ENCODE data around the gene NOXO1.
A peak's percentile ranks its signal among the peaks of the same experiment; 100 is the strongest.
"Not testable (repeated sequence)": the region's sequence is repeated elsewhere in the genome, so short reads cannot be mapped to it uniquely, and the experiment has no call there.

The NOXO1 gene

DNA sequence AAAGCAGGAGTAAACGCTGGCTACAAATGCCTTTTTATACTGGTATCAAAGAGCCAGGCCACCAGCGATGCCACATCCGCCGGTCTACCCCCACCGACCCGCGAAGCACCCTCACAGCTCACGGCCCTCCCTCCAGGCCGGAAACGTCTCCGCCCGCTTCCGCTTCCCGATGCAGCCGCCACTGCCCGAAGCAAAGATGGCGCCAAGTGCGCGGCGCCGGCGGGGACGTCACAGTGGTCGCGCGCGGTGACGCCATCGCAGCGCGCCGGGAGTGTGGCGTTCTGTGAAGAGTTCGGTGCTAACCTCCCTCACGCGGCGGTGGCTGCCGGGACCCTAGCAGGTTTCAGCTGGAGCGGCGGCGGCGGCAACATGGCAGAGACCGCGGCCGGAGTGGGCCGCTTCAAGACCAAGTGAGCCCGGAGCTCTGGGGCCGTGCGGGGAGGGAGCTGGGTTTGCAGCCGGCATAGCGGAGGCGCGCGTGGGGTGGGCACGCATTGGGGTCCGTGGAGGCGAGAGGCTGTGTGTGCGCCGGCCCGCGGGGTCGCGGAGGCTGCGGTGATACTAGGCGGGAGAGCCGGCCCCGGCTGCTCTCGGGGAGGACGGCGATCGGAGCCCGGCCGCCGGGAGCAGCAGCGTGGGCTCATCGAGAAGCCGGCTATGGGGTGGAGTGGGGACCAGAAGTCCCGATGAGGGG, 9.3 kb downstream of the NOXO1 start, which contains the start of gene TBL3:
Gene TBL3, plus strand, starts transcription at position 258 of the 694 bp plus-strand sequence. Its CDS starts 112 bp downstream, at position 370.
- Histone ChIP-seq H3K27ac (ENCODE audit: low read length) (no peak within 1 kb of the TSS), H3K36me3 (ENCODE audit: control insufficient read depth, insufficient read depth, low read length) (peaks cover 24% of the 10 kb centered on the region), H3K9me3 (ENCODE audit: control insufficient read depth, insufficient read depth, low read length) (no peaks in the 10 kb centered on the region), H3K27me3 (ENCODE audit: control insufficient read depth, insufficient read depth, low read length) (no peaks in the 10 kb centered on the region), H3K4me3 (ENCODE audit: low read length) (peak within 1 kb of the TSS; percentile 90), H3K4me1 (ENCODE audit: control insufficient read depth, insufficient read depth, low read length) (peaks cover 5% of the 10 kb centered on the region)
- no CpG with 5 or more reads among the region's 78 CpGs for WGBS (ENCODE audit: insufficient coverage, insufficient read length)
- DNase-seq (ENCODE audit: low read depth, low spot score) = peak; percentile 83

DNA sequence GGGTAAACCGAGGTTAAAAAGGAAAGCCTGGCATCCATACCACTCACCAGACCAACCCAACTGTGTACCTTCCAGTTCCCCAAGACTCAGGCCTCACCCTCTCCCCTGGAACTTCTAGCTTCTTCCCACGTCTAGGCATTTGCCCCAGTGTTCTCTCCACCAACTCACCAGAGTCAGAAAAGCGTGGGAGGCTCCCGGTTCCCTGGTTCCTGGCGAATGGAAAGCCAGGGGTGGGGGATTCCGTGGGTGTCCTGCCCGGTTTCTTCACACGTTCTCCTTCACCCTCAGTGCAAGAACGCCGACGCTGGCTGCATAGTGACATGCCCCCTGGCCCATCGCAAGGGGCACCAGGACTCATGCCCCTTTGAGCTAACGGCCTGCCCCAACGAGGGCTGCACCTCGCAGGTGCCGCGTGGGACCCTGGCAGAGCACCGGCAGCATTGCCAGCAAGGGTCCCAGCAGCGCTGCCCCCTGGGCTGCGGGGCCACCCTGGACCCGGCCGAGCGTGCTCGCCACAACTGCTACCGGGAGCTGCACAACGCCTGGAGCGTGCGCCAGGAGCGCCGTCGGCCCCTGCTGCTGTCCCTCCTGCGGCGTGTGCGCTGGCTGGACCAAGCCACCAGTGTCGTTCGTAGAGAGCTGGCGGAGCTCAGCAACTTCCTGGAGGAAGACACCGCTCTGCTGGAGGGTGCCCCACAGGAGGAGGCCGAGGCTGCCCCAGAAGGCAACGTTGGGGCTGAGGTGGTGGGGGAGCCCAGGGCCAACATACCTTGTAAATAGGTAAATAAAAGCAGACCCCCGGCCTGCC, 12.9 kb downstream of the NOXO1 start:
- Histone ChIP-seq H3K9me3 (ENCODE audit: control insufficient read depth, insufficient read depth, low read length) (no peaks in the 10 kb centered on the region), H3K27me3 (ENCODE audit: control insufficient read depth, insufficient read depth, low read length) (no peaks in the 10 kb centered on the region), H3K36me3 (ENCODE audit: control insufficient read depth, insufficient read depth, low read length) (peaks cover 6% of the 10 kb centered on the region), H3K27ac (ENCODE audit: low read length) (no peak overlapping the region), H3K4me1 (ENCODE audit: control insufficient read depth, insufficient read depth, low read length) (peaks cover 5% of the 10 kb centered on the region), H3K4me3 (ENCODE audit: low read length) (no peak overlapping the region)
- no peak for DNase-seq (ENCODE audit: low read depth, low spot score)
- WGBS (ENCODE audit: insufficient coverage, insufficient read length) = no CpG with 5 or more reads among the region's 41 CpGs

DNA sequence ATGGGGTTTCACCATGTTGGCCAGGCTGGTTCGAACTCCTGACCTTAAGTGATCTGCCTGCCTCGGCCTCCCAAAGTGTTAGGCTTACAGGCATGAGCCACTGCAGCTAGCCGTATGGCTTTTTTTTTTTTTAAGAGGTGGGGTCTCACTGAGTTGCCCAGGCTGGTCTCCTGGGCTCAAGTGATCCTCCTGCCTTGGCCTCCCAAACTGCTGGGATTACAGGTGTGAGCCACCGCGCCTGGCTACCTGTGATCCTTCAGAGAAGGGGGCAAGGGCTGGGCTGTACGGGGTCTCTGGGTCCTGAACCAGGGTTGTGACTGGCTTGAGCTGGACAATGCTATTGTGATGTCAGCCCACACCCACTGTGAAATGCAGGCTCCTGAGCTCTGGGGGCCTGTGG, 14.8 kb downstream of the NOXO1 start, which contains the start of gene RNF151:
Gene RNF151, plus strand, starts transcription at position 397 of the 400 bp plus-strand sequence. CDS start 26 bp downstream, outside the sequence.
- no peaks in the 10 kb centered on the region for H3K27me3 ChIP-seq (ENCODE audit: control insufficient read depth, insufficient read depth, low read length)
- no CpG with 5 or more reads among the region's 6 CpGs for WGBS (ENCODE audit: insufficient coverage, insufficient read length)
- H3K36me3 ChIP-seq (ENCODE audit: control insufficient read depth, insufficient read depth, low read length) = peaks cover 18% of the 10 kb centered on the region
- 0 out of 2 replicates have a peak, but pooled peaks cover 2% of the 10 kb centered on the region for H3K4me1 ChIP-seq (ENCODE audit: control insufficient read depth, insufficient read depth, low read length)
- H3K27ac ChIP-seq (ENCODE audit: low read length) = no peak within 1 kb of the TSS
- peak within 1 kb of the TSS; percentile 92; the same call in 1 of the 2 replicates for H3K4me3 ChIP-seq (ENCODE audit: low read length)
- no peaks in the 10 kb centered on the region for H3K9me3 ChIP-seq (ENCODE audit: control insufficient read depth, insufficient read depth, low read length)
- DNase-seq (ENCODE audit: low read depth, low spot score) = no peak

DNA sequence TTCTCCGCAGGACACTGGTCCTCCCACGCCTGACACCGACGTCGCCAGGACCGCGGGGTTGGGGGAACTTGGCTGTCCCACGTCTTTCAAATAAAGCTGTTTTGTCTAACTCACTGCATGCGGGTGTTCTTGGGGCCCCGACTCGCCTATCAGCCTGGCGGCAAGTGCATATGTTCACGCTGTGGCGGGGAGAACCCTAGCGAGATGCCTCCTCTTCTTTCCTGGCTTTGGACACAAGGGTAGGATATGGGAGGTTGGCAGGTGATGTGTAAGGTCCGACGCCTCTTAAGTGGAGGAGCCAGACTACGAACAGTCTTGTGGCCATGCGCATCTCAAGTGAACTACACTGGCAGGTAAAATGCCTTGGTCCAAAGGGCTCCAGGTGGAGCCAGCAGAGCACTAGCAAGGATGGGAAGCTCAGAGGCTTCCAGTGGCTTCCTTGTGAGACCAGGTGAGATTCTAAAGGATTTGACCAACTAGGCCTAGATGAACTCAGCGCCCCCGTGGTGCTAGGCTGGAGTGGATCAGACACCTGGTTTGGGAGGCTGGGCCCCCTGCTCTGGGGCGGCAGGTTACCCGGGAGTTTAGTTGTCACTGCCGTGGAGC, 15.8 kb downstream of the NOXO1 start:
- peaks cover 18% of the 10 kb centered on the region for H3K36me3 ChIP-seq (ENCODE audit: control insufficient read depth, insufficient read depth, low read length)
- WGBS (ENCODE audit: insufficient coverage, insufficient read length) = no CpG with 5 or more reads among the region's 24 CpGs

DNA sequence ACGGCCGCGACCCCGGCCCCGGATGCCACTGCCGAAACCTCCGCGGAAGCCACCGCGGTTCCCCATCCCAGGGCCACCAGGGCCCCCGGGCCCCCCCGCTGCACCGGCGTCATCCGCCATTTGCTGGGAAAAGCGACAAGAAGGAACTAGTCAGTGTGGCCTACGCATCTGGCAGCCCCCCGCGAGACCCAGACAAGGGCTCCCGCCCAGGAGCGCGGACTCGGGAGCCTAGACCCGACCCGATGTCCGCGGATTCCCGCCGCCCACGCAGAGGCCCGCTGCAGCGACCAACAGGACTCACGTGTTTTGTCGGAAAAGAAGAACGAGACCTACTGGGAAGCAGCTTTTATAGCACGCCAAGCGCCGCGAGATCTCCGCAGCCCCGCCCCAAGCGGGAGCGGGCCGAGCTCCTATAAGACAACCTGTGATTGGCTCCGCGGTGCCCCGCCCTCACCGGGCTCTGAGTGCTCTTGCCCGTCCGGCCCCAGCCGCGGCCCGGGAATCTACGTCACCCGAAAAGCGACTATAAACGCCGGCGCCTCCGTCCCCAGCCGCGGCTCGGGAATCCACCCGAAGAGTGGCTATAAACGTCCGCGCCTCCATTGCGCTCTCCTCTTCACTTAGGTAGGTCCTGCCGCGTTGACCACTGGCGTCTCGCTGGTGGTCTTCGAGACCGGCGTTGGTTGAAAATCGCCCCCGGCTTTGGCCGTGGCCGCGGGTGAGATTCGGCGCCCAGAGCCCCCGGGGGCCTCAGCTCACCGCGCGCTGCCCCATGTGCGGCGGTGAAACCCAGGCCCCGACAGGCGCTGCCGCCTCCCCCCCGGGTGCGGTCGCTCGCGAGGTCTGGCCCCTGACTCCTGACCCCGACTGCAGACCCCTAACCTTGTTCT, 16.5 kb downstream of the NOXO1 start, which contains the start of gene RPS2:
Gene RPS2, minus strand, starts transcription at position 321 of the 890 bp plus-strand sequence. Its CDS starts 201 bp downstream, at position 120.
- Histone ChIP-seq H3K9me3 (ENCODE audit: control insufficient read depth, insufficient read depth, low read length) (no peaks in the 10 kb centered on the region), H3K27me3 (ENCODE audit: control insufficient read depth, insufficient read depth, low read length) (no peaks in the 10 kb centered on the region), H3K27ac (ENCODE audit: low read length) (no peak within 1 kb of the TSS), H3K4me3 (ENCODE audit: low read length) (peak within 1 kb of the TSS; percentile 92), H3K36me3 (ENCODE audit: control insufficient read depth, insufficient read depth, low read length) (peaks cover 18% of the 10 kb centered on the region), H3K4me1 (ENCODE audit: control insufficient read depth, insufficient read depth, low read length) (no peaks in the 10 kb centered on the region)
- no CpG with 5 or more reads among the region's 97 CpGs for WGBS (ENCODE audit: insufficient coverage, insufficient read length)
- peak; percentile 89 for DNase-seq (ENCODE audit: low read depth, low spot score)

More for the DNA sequence above, 15.8 kb downstream of the NOXO1 start:
- Histone ChIP-seq H3K27ac (ENCODE audit: low read length) (no peak overlapping the region), H3K4me3 (ENCODE audit: low read length) (peak overlapping the region; percentile 92), H3K4me1 (ENCODE audit: control insufficient read depth, insufficient read depth, low read length) (no peaks in the 10 kb centered on the region), H3K27me3 (ENCODE audit: control insufficient read depth, insufficient read depth, low read length) (no peaks in the 10 kb centered on the region), H3K9me3 (ENCODE audit: control insufficient read depth, insufficient read depth, low read length) (no peaks in the 10 kb centered on the region)
- no peak for DNase-seq (ENCODE audit: low read depth, low spot score)

DNA sequence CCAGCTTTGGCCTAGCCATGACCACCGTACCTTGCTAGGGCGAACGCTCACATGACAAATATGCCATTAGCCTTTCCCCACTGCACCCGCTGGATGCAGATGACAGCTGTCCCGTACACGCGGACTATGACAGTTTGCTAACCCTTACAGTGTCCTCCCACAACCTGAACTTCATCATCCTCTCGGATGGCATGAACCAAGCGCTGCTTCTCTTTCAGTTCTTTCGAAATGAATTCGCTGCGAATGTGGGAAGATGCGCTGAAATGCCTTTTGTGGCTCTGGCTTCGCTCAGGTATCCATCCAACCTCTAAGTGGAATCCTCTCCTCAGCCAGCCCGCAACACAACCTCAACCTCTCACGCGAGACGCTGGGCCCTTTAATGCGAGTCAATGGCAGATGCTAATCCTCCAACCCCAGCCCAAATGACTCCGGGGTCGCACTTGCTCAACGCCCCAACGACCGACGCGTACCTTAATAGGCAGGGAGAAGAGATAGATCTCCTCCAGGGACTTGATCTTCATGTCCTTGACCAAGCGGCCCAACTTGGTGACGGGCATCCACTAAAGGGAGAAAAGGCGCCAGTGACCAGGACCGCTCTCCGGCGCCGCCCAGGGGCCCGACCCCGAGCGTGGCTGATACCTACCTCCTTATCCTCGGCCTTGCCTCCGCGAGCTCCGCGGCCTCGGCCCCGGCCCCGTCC, 17.3 kb downstream of the NOXO1 start:
- no peaks in the 10 kb centered on the region for H3K27me3 ChIP-seq (ENCODE audit: control insufficient read depth, insufficient read depth, low read length)
- no peak overlapping the region for H3K27ac ChIP-seq (ENCODE audit: low read length)
- no peaks in the 10 kb centered on the region for H3K4me1 ChIP-seq (ENCODE audit: control insufficient read depth, insufficient read depth, low read length)
- no peaks in the 10 kb centered on the region for H3K9me3 ChIP-seq (ENCODE audit: control insufficient read depth, insufficient read depth, low read length)
- no CpG with 5 or more reads among the region's 44 CpGs for WGBS (ENCODE audit: insufficient coverage, insufficient read length)
- H3K36me3 ChIP-seq (ENCODE audit: control insufficient read depth, insufficient read depth, low read length) = peaks cover 18% of the 10 kb centered on the region
- DNase-seq (ENCODE audit: low read depth, low spot score) = no peak
- peak overlapping the region; percentile 74 for H3K4me3 ChIP-seq (ENCODE audit: low read length)

DNA sequence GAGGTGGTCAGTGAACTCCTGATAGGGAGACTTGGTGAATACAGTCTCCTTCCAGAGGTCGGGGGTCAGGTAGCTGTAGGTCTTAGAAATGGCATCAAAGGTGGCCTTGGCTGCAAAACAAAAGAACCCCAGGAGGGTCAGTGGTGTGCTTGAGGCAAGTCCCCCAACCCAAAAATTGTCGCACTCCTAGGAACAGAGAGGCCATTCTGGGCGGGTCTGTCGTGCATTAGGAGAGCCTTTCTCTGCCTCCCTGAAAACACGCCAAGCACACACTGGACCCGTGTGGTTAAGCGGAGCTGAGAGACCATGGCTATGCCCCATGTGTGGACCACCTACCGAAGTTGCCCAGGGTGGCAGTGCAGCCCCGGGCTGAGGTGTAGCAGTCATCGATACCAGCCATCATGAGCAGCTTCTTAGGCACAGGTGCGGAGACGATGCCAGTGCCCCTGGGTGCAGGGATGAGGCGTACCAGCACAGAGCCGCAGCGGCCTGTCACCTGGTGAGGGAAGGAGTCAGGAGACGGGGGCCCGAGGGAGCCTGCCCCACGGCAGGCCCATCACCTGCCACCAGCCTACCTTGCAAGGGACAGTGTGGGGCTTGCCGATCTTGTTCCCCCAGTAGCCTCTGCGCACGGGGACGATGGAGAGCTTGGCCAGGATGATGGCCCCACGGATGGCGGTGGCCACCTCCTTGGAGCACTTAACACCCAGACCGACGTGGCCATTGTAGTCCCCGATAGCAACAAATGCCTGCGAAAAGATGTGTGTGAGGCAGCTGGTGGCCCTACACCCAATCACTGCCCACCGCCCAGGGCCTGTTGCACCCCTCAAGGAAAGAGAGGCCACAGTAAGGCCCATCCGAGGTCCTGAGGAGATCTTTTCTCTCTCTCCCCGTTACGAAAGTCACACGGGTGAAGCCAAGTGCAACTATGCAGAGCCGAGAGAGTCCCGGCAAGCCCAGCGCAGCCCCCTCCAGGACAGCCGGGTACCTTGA, 18.8 kb downstream of the NOXO1 start:
- H3K27ac ChIP-seq (ENCODE audit: low read length); DNase-seq (ENCODE audit: low read depth, low spot score); H3K4me3 ChIP-seq (ENCODE audit: low read length); H3K4me1 ChIP-seq (ENCODE audit: control insufficient read depth, insufficient read depth, low read length); H3K27me3 ChIP-seq (ENCODE audit: control insufficient read depth, insufficient read depth, low read length); H3K9me3 ChIP-seq (ENCODE audit: control insufficient read depth, insufficient read depth, low read length): not testable (repeated sequence)
- peaks cover 18% of the 10 kb centered on the region; the same call in 1 of the 2 replicates for H3K36me3 ChIP-seq (ENCODE audit: control insufficient read depth, insufficient read depth, low read length)
- WGBS (ENCODE audit: insufficient coverage, insufficient read length) = no CpG with 5 or more reads among the region's 37 CpGs

DNA sequence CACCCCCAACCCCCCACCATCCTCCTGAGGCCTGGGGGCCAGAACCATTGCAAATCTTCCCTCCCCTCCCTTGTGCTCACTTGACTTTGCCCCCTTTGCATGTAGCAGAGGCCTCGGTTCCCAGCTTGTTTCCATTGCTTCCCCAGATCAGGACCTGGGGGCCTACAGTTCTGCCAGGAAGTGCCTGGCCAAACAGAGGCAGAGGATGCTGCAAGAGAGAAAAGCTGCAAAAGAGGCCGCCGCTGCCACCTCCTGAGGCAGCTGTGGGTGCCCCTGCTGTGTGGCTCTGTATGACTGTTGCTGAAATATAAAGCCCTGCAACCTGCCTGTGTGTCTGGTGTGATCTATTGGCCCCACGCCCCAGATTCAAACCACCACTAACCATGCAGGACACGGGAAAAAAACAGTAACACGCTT, 19.6 kb downstream of the NOXO1 start:
- Histone ChIP-seq H3K9me3 (ENCODE audit: control insufficient read depth, insufficient read depth, low read length) (no peaks in the 10 kb centered on the region), H3K4me3 (ENCODE audit: low read length) (no peak overlapping the region), H3K27ac (ENCODE audit: low read length) (no peak overlapping the region), H3K27me3 (ENCODE audit: control insufficient read depth, insufficient read depth, low read length) (no peaks in the 10 kb centered on the region), H3K36me3 (ENCODE audit: control insufficient read depth, insufficient read depth, low read length) (peaks cover 18% of the 10 kb centered on the region; the same call in 1 of the 2 replicates), H3K4me1 (ENCODE audit: control insufficient read depth, insufficient read depth, low read length) (no peaks in the 10 kb centered on the region)
- WGBS (ENCODE audit: insufficient coverage, insufficient read length) = no CpG with 5 or more reads among the region's 6 CpGs
- DNase-seq (ENCODE audit: low read depth, low spot score) = no peak

Measured in iPS DF 6.9 (cell line).